Aortic smooth muscle cell (primary cell): ENCODE measurements around the gene SUZ12. TPM values are rescaled to one million over a fixed set of nuclear protein-coding genes. Genes with fewer than 3 reads are reported as not detected.

ENCODE experiments used
- total RNA-seq: library from RNA; depleted of rRNA; stranded (reverse); fragments of >200 nt; gene quantifications from 2 replicates; pipeline ENCODE4 v1.2.3, GENCODE V29; 2014

Gene SUZ12
- 15.3 and 18.2 TPM in 2 replicates for total RNA-seq

GRCh38 chr17:31936615-31937609 lies at the start of gene SUZ12:
TSS of gene SUZ12 (plus strand) at chr17:31937007. CDS start at chr17:31937247, 240 bp downstream.

GRCh38 chr17:32006957-32007462 lies 70.2 kb downstream of the SUZ12 start, which contains the start of gene LRRC37B:
TSS of gene LRRC37B (plus strand) at chr17:32007383. CDS start at chr17:32021393, 14,010 bp downstream.

Other genes with a start within 250 kb of the SUZ12 start
- gene COPRS, start 77.8 kb upstream of the SUZ12 start, total RNA-seq: 117 and 130 TPM in 2 replicates
- 34.7 and 38.2 TPM in 2 replicates for gene UTP6, start 35.3 kb upstream of the SUZ12 start, total RNA-seq
- 12.4 and 17.4 TPM in 2 replicates for gene LRRC37B, start 70.4 kb downstream of the SUZ12 start, total RNA-seq
- gene RHOT1, start 205.5 kb downstream of the SUZ12 start, total RNA-seq: 43.2 and 53.0 TPM in 2 replicates